GM21786 (cell line): ENCODE results near the gene LRRC74A.

Source experiments
- ATAC-seq: cut with Tn5 transposase; IDR thresholded peaks from one replicate; pipeline ENCODE4 v1.9.1; 2021; ENCODE audit not compliant: unreplicated experiment

The LRRC74A gene

GRCh38 chr14:76844223-76844622, 18.0 kb downstream of the LRRC74A start:
- ATAC-seq, result no peak

DNA sequence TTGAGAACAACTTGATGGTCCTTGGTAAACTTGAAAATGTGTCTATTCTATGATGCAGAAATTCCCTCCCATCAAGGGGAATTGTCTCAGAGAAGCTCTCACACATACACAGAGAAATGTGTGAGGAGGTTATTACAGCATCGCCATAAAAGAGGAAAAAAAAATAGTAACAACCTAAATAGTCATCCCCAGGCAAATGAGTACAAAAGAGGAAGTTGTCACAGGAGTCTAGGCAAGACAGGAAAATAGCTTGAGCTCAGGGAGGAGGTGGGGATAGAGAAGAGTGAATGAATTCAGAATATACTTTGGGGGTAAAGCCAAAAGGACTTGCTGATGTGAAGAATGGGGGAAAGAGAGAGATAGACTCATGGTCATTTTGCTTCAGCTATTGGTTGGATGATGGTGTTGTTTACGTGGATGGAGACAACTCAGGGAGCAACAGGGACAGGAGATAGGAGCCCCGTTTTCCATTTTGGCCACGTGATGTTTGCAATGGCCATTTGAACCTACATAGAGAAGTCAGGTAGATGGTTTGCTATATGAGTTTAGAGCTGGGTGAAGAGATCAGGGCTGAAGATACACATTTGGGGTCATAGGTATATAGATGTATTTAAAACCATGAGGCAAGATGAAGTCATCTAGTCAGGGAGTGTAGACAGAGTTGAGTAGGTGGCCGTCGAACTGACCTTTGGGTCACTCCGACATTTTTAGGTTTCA, 20.3 kb downstream of the LRRC74A start:
- no peak for ATAC-seq

GRCh38 chr14:76848879-76849278, 22.7 kb downstream of the LRRC74A start:
- no peak for ATAC-seq

DNA sequence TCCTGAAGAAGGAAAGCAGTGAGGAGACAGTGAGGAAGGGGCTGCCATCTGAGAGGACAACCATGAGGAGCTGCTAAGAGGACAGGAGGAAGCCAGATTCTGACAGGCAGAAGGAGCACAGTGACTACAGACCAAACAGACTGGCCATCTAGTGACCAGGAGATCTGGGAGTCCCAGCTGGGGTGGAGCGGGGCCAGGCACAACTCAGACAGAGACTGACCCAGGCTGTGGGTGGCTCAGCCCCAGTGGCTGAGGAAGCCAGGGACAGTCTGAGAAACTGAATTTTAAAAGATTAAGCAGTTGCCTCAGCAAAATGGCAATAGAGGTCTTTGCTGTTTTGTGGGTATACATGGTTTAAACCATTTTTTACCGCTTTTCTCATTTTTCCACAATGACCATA, 28.9 kb downstream of the LRRC74A start:
- no peak for ATAC-seq

- ATAC-seq, result no peak
Observed at GRCh38 chr14:76856769-76857168, 30.6 kb downstream of the LRRC74A start.

DNA sequence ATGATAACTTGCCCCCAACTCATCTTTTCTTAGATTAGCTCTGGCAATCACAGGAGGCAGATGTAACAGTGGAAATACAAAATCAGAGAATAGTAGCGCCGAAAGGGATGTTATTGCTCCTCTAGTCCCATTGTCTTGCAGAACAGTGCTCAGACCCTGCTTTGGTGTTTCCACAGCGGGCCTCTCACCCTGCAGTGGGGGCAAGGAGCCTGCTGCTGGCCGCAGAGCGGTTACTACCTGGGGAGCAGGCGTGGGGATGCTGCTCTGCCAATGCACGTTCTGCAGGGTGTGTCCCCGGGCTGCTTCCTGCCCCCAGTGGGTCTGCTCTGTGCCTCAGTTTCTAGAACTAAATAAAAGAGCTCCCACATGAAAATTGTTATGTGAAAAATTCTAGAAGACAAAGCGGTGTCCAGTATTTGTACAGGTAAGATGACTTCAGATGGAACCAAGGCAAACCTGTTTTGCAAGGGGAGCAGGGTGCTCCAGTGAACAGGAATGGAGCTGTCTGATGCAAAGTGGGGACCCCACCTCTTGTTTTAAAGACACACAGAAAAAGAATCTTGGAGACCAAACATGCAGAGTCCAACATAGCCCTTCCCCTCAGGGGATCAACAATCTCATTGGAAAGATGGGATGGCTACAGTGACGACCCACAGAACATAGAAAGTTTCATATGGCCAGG, 35.5 kb downstream of the LRRC74A start:
- no peak for ATAC-seq

- no peak for ATAC-seq
Observed at GRCh38 chr14:76862546-76863282, 36.5 kb downstream of the LRRC74A start.

GRCh38 chr14:76863724-76864407, 37.7 kb downstream of the LRRC74A start:
- ATAC-seq, result no peak

DNA sequence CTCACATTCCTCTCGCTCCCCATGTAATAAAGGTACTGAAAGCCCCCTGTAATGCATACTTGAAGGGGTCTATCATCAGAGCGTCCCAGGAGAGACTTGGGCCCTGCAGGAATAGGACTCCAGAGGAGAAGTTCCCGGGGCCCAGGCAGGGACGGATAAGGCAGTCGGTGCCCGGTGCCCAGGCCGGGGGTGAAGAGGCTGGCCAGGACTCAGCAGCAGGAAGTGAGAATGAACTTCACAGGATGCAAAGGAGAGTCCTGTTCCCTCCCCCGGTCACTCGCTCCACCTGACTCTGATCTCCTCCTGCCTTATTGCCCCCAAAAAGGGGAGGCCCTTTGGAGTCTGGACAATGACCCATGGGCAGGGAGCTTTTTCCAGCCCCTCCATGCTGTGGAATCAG, 40.2 kb downstream of the LRRC74A start:
- ATAC-seq, result no peak

GRCh38 chr14:76867516-76868453, 41.6 kb downstream of the LRRC74A start:
- no peak for ATAC-seq

GRCh38 chr14:76868454-76869170, 42.4 kb downstream of the LRRC74A start:
- no peak for ATAC-seq

- no peak for ATAC-seq
Observed at GRCh38 chr14:76870166-76870565, 44.0 kb downstream of the LRRC74A start.

DNA sequence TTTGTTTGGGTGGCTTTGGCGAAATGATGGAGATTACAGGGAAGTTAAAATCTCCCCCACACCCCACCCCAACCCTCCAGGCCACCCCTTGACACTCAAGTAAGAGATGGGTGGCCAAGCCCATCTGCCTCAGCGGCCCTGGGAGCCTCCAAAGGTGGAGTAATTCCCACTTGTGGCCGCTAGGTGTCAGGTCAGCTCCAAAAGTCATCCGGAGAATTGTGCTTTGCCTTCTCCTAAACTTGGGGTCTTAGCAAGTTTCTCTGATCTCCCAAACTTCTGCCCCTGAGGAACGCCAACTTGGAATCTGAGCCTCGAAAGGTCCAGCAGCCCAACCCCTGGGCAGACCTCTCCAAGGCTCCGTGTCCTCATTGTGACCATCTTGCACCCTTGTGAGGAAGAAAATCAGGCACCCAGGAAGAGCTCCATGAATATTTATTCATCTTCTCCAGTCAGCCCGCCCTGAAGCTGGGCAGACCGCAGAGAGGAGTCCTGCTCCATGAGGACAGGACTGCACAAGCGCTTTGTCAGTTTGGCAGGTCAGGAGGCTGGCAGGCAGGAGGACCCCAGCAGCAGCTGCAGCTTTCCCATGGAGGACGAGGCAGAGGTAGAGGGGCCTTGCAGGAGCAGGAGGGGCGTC, 46.7 kb downstream of the LRRC74A start:
- no peak for ATAC-seq

DNA sequence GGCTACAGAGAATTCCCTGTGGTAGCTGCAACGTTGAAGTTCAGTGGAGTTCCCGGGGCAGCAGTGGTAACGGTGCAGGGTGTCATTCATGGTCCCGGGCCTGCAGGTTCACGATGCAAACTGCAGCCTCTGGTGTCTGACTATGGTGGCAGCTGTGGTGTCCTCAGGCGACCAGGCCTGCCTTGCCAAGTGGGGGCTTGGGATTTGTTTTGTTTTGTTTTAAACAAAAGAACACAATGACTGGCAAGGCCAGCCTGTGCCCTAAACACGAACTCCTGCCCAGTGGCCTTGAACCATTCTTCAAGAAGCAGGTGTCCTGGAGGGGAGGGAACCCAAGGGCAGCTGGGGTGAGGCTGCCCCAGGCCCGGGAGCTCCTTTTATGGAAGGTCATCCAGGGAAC, 48.5 kb downstream of the LRRC74A start:
- no peak for ATAC-seq

DNA sequence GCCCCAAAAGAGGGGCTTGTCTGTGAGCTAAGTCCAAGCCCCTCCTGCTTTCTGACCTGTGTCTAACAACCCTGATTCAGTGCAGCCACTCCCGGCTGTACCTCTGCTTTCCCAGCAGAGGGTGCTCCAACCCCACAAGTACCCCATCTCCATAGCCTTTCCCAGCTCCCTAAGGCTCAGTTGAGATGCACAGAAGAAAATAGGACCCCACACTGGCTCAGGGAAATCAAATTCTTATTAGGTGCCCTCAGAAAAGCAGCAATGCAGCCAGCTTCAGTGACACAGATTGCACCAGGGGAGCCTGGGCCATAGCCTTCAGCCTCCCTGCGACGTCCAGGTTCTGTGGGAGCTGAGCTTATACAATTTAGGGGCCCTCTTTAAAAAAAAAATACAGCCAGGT, 49.9 kb downstream of the LRRC74A start:
- ATAC-seq, result no peak

DNA sequence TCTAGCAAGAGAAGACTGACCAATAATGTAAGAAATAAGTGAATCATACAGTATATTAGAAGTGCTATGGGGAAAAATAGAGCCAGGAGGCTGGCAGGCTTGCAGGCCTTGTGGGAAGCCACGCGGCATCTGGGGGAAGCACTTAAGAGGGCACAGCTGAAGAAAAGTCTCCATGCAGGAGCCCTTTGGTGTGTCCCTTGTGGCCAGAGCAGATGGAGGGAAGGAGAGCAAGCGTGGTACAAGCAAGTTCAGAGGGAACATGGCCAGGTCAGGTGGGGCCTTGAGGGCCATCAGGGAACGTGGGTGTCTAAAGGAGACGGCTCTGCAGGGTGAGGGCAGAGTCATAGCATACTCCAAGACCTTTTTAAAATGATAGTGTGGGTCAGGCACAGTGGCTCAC, 51.7 kb downstream of the LRRC74A start:
- ATAC-seq, result no peak

DNA sequence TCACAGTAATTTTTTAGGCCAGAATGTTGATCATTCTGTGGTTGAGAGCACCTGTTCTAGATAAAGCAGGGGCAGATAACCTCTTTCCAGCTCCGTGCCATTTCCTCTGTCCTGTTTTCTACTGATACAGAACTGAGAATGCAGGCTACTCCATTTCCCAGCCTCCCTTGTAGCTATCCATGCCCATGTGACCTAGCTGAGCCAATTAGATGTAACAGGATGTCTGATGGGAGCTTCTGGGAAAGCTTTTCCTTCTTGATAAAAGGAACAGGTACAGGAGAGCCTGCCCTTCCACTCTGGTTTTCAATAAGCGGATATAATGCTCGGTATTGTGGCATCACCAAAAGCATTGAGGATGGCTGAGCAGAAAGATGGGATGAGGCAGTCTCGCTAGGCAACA, 54.2 kb downstream of the LRRC74A start:
- no peak for ATAC-seq

GRCh38 chr14:76881348-76881747, 55.1 kb downstream of the LRRC74A start:
- ATAC-seq, result no peak

GRCh38 chr14:76882651-76883050, 56.4 kb downstream of the LRRC74A start:
- no peak for ATAC-seq
